Measurements from ENCODE around the gene HIVEP3. TPM values are rescaled to one million over a fixed set of nuclear protein-coding genes. Genes with fewer than 3 reads are reported as not detected.
A peak's percentile ranks its signal among the peaks of the same experiment; 100 is the strongest.

HIVEP3 gene
- total RNA-seq, 1 donor from 2014 or later, result 5.7 TPM

DNA sequence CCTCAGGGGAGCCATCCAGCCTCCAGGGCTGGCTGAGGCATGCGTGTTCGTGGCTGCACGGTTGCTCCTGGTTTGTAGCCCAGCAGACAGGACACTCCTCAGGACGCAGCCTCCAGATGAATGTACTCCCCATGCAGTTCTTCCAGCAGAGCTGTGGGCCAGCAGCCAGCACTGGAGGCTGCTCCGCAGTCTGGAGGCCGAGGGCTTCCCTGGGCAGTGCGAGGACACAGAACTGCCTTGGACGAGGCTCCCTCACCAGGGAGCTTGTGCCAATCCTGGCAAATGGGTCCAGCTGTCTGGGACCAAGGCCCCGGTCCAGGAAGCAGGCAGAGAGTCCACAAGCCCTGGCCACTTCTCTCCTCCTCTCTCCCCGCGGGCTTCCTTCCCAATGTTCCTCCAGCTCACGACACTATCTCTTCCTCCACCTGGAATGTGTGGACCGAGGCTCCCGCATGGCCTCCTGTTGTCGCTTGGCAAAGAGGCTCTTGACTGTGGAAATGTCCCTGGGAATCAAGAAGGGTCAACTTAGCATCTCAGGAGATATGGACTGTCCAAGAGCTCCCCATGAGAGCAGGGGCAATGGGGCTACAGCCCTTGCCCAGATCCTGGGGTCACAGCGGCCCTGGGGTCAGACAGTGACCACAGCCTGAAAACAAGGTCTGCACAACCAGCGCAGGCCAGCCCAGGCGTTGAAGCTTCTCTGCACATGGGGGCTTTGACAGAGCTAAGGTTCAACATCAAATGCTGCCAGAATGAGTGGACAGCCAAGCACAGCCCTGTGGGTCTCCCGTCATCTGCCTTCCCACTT lies 439.5 kb downstream of the HIVEP3 start:
- Histone ChIP-seq H3K4me1 (peaks cover 80% of the 10 kb centered on the region), H3K9me3 (replicated peaks) (no peaks in the 10 kb centered on the region), H3K27me3 (ENCODE audit: low read depth) (no peaks in the 10 kb centered on the region), H3K36me3 (no peaks in the 10 kb centered on the region), H3K4me3 (no peak overlapping the region), H3K27ac (replicated peaks) (peak overlapping the region; percentile 46)
- TF ChIP-seq, protein P1, sequence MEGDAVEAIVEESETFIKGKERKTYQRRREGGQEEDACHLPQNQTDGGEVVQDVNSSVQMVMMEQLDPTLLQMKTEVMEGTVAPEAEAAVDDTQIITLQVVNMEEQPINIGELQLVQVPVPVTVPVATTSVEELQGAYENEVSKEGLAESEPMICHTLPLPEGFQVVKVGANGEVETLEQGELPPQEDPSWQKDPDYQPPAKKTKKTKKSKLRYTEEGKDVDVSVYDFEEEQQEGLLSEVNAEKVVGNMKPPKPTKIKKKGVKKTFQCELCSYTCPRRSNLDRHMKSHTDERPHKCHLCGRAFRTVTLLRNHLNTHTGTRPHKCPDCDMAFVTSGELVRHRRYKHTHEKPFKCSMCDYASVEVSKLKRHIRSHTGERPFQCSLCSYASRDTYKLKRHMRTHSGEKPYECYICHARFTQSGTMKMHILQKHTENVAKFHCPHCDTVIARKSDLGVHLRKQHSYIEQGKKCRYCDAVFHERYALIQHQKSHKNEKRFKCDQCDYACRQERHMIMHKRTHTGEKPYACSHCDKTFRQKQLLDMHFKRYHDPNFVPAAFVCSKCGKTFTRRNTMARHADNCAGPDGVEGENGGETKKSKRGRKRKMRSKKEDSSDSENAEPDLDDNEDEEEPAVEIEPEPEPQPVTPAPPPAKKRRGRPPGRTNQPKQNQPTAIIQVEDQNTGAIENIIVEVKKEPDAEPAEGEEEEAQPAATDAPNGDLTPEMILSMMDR (IDR thresholded peaks at IDR 0.05; ENCODE audit: borderline replicate concordance), result no peak
- peak; percentile 74 for DNase-seq
- intact Hi-C loops (cut with micrococcal nuclease), result no loop called here

DNA sequence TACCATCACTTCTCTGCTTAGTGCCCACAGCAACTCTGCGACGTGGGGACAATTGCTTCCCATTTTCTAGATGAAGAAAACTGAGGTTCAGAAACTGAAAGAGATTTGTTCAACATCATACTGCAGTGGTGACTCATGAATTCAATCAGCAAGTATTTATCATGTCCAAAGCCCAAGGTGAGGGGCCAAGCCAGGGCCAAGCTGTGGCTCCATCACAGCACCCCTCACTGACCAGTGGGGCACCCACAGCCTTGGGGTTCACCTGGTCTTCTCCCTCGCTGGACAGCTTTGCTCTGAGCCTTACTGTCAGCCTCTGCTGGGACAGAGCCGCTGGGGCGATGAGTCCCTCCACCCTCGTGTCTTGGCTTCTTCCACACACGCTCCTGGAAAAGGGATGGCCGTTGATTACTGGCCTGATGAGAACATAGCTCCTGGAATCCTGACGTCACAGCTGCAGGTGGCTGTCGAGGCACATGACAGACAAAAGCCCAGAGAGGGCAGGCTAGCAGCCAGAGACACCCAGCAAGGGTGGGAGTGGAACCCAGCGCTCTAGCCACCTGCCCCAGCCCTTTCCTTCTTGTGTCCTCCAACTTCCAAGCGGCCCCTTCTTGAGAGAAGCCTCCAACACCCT lies 440.5 kb downstream of the HIVEP3 start:
- Histone ChIP-seq H3K9me3 (replicated peaks) (no peaks in the 10 kb centered on the region), H3K27ac (replicated peaks) (peak overlapping the region; percentile 46), H3K27me3 (ENCODE audit: low read depth) (no peaks in the 10 kb centered on the region), H3K4me1 (peaks cover 74% of the 10 kb centered on the region), H3K36me3 (no peaks in the 10 kb centered on the region), H3K4me3 (no peak overlapping the region)
- DNase-seq, result no peak
- TF ChIP-seq, protein P1 (IDR thresholded peaks at IDR 0.05; ENCODE audit: borderline replicate concordance), result no peak
- intact Hi-C loops (cut with micrococcal nuclease), result no loop called here

DNA sequence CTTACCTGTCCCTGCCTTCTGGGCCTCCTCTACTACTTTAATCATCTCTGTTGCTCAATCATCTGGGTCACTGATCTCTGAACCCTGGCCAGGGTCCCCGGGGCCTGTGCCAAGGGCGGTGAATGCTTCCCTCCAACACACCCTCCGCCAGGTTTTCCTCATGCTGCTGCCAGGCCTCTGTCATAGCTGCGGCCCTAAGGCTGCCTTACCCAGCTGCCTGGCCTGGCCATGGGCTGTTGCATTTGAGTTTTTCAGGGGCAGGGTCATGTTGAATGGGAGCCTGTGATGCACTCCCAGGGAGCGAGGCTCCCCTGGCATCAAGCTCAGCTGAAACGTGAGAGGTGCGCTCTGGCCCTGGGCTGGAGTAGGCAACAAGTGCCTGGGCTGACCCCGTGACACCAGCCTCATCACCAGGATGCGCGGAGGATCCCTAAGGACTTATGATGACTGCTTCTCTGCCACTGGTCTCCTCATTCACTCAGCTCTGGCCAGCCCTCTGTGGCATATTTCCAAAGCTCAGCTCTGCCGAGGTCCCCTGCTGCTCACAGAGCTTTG lies 441.8 kb downstream of the HIVEP3 start:
- Histone ChIP-seq H3K4me3 (no peak overlapping the region), H3K27ac (replicated peaks) (peak overlapping the region; percentile 84), H3K27me3 (ENCODE audit: low read depth) (no peaks in the 10 kb centered on the region), H3K9me3 (replicated peaks) (no peaks in the 10 kb centered on the region), H3K36me3 (no peaks in the 10 kb centered on the region), H3K4me1 (peaks cover 61% of the 10 kb centered on the region)
- TF ChIP-seq, protein P1 (IDR thresholded peaks at IDR 0.05; ENCODE audit: borderline replicate concordance), result no peak
- DNase-seq, result no peak
- intact Hi-C loops (cut with micrococcal nuclease), result no loop called here

DNA sequence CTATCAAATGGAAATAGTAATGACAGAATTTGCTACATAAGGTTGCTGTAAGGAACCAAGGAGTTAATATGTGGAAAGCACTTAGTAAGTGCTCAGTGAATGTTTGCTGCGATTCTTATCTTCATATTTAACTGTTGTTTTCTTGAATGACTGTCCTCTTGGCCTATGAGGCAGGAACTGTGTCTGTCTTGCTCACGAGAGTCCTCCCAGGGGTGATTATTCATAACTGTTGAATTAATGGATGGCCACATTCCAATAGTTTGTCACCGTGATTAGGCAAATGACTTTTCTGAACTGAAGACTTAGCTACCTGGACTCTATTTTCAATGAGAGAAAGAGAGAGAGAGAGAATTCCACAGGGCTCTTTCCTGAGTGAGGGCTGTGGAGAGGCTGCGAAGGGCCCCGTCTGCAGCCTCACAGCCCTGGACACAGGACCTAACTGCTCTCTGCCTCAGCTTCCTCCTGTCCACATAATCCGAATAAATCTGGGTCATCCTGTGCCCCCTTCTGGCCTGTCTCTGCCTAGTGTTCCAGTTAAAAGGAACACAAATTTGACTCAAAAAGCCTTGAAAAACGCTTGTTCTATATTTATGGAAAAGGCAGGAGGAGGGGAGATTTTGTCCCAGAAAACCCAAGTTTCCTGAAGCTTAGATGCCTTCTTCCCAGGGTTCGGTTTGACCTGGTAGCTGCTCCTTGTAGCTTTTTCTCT lies 442.7 kb downstream of the HIVEP3 start:
- peaks cover 61% of the 10 kb centered on the region for H3K4me1 ChIP-seq
- intact Hi-C loops (cut with micrococcal nuclease), result no loop called here

DNA sequence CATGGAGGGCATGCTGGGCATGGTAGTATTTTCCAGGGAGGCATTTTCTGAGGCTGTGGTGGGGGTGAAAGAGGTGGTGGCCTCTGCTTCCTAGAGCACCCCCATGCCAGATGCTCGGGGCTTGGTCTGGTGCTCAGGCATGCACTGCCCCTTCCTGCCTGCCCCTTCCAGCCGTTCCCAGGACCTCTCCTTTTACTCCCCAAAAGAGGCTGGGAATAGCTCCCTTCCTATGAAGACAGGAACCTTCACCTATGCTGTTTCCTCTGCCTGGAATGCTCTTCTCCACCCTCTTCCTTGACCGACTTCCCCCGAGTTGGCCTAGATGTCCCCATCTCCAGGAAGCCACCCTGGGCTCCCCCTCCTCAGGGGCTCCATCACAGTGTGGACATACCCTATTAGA lies 443.4 kb downstream of the HIVEP3 start:
- H3K9me3 ChIP-seq (replicated peaks), result no peaks in the 10 kb centered on the region
- no peaks in the 10 kb centered on the region for H3K27me3 ChIP-seq (ENCODE audit: low read depth)
- H3K27ac ChIP-seq (replicated peaks), result peak overlapping the region; percentile 84
- H3K36me3 ChIP-seq, result no peaks in the 10 kb centered on the region
- H3K4me3 ChIP-seq, result no peak overlapping the region
- intact Hi-C loops (cut with micrococcal nuclease), result no loop called here
- TF ChIP-seq, protein P1 (IDR thresholded peaks at IDR 0.05; ENCODE audit: borderline replicate concordance), result no peak
- no peak for DNase-seq
- peaks cover 61% of the 10 kb centered on the region for H3K4me1 ChIP-seq

More for the DNA sequence above, 442.7 kb downstream of the HIVEP3 start:
- Histone ChIP-seq H3K27ac (replicated peaks) (peak overlapping the region; percentile 84), H3K4me3 (no peak overlapping the region), H3K27me3 (ENCODE audit: low read depth) (no peaks in the 10 kb centered on the region), H3K36me3 (no peaks in the 10 kb centered on the region), H3K9me3 (replicated peaks) (no peaks in the 10 kb centered on the region)
- DNase-seq, result no peak
- TF ChIP-seq, protein P1 (IDR thresholded peaks at IDR 0.05; ENCODE audit: borderline replicate concordance), result no peak

All from left ventricle myocardium inferior (tissue), 1 donor.